ENCODE measurements around the gene DYNLT1.

Gene DYNLT1

DNA sequence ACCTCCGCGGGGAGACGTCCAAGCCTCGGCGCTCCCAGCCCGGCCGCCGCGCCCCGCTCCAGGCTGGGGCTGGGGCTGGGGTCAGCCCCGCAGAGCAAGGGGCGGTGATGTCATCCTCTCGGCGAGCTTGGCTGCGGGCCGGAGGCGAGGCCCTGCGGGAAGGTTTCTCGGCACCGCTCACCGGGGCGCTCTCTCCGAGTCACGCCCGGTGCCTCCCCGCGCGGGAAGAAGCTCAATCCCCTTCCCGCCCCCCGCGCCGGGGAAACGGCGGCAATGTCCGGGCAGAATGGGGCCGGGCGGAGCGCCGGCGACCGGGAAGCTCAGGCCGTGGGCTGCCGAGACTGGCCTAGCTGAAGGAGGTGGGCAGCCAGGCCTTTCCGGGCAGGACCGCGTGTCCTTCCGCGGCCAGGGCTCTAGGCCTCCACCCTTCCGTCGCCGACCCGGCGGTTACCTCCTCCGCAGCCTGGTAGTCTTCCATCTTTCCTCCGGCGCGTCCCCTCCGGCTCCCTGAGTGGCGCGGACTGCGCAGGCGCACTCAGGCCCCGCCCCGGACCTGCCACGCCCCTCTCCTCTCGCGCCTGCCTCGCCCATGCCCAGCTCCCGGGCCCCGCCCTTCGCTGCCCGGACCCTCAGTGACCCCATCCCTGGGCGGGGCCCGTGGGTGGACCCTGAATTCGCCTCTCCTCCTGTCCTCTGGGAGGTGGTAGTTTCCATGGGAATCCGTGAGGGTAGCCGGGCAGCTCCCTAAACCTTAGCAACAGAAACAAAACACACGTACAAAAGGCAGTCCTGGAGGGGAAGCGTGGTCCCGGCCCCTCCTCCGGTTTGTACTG is at the start of gene DYNLT1:
TSS of gene DYNLT1 (minus strand) at position 513 of the 833 bp plus-strand sequence. CDS start at position 478, 35 bp downstream.
- no peaks in the 10 kb centered on the region for H3K9me3 ChIP-seq
- peaks cover 29% of the 10 kb centered on the region for H3K36me3 ChIP-seq
- TF ChIP-seq, protein P1, sequence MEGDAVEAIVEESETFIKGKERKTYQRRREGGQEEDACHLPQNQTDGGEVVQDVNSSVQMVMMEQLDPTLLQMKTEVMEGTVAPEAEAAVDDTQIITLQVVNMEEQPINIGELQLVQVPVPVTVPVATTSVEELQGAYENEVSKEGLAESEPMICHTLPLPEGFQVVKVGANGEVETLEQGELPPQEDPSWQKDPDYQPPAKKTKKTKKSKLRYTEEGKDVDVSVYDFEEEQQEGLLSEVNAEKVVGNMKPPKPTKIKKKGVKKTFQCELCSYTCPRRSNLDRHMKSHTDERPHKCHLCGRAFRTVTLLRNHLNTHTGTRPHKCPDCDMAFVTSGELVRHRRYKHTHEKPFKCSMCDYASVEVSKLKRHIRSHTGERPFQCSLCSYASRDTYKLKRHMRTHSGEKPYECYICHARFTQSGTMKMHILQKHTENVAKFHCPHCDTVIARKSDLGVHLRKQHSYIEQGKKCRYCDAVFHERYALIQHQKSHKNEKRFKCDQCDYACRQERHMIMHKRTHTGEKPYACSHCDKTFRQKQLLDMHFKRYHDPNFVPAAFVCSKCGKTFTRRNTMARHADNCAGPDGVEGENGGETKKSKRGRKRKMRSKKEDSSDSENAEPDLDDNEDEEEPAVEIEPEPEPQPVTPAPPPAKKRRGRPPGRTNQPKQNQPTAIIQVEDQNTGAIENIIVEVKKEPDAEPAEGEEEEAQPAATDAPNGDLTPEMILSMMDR (IDR thresholded peaks at IDR 0.05): no peak
- H3K4me1 ChIP-seq (ENCODE audit: control insufficient read depth in 1 of 2, insufficient read depth in 1 of 2, low read depth in 1 of 2, low read length in 1 of 2): peaks cover 57 to 59% of the 10 kb centered on the region in 2 experiments
- peak within 1 kb of the TSS; percentile 83 to 93 for H3K4me3 ChIP-seq (ENCODE audit: low read depth in 1 of 2, low read length in 1 of 2)
- H3K27me3 ChIP-seq: no peaks in the 10 kb centered on the region
- peak within 1 kb of the TSS; percentile 90 for H3K27ac ChIP-seq

DNA sequence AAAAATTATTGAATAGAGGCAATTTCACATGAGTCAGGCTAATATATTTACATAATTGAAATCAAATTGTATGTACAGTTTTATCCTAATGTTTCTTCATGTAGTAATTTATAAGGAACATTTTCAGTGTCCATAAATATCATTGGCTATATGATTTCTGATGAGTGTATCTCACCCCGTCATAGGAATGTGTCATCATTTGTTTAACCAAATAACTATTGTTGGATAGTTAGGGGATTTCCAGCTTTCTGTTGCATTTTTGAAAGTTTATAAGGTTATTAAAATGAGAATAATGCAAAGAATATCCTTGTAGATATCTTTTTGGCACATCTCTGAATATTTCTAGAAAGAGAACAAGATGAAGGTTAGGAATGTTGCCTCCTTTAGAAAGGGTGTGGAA is 44.3 kb upstream of the DYNLT1 start:
- Histone ChIP-seq H3K36me3 (peaks cover 17% of the 10 kb centered on the region), H3K4me3 (ENCODE audit: low read depth in 1 of 2, low read length in 1 of 2) (no peak overlapping the region), H3K9me3 (no peaks in the 10 kb centered on the region), H3K4me1 (ENCODE audit: control insufficient read depth in 1 of 2, insufficient read depth in 1 of 2, low read depth in 1 of 2, low read length in 1 of 2) (peaks cover 68 to 71% of the 10 kb centered on the region in 2 experiments), H3K27me3 (no peaks in the 10 kb centered on the region), H3K27ac (peak overlapping the region; percentile 14)
- TF ChIP-seq, protein P1 (IDR thresholded peaks at IDR 0.05): no peak

DNA sequence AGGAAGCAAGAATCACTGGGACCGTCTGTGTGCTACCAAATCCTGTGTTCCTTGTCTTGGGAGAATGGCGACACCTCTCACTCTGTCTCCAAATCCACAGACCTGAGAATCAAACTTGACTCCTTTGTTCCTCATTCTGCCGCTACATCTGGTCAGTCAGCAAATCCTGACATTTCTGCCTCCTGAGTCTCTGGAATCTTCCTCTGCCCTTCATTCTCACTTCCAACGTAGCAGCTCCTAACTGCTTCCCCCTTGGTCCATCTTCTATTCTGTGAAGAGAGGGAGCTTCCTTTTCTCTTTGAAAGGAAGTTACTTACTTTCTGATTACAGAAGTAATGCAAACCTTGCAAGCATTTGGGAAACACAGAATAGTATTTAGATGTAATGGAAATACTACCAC is 43.0 kb upstream of the DYNLT1 start:
- no peaks in the 10 kb centered on the region for H3K9me3 ChIP-seq
- H3K27me3 ChIP-seq: no peaks in the 10 kb centered on the region
- H3K27ac ChIP-seq: peak overlapping the region; percentile 81
- peaks cover 68 to 71% of the 10 kb centered on the region in 2 experiments for H3K4me1 ChIP-seq (ENCODE audit: control insufficient read depth in 1 of 2, insufficient read depth in 1 of 2, low read depth in 1 of 2, low read length in 1 of 2)
- TF ChIP-seq, protein P1 (IDR thresholded peaks at IDR 0.05): no peak
- peaks cover 29% of the 10 kb centered on the region for H3K36me3 ChIP-seq
- H3K4me3 ChIP-seq (ENCODE audit: low read depth in 1 of 2, low read length in 1 of 2): peak overlapping the region; percentile 31 to 51

DNA sequence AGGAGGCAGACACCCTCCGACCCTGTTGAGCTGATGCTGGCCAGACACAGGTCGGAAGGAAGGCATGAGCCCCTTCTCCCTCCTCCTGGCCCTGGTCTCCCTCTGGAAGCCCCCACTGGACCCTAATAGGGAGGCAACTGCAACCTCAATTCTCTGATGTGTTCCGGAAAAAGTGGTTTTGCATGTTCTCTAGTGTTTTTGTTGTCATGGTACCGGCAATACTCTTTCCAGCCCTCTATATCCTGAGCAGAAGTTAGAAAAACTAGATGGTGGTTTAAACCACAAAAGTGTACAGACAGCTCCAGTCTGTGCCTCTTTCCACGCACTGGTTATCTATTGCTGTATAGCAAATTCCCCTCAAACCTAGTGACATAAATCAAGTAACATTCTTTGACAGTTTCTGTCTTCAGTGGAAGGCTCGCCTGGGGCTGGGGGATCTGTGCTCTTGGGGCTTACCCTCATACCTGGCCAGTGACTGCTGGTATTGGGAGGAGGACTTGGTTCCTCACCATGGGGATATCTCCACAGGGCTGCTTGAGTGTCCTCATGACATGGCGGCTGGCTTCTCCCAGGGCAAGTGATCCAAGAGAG is 42.3 kb upstream of the DYNLT1 start:
- H3K27me3 ChIP-seq: no peaks in the 10 kb centered on the region
- H3K4me3 ChIP-seq (ENCODE audit: low read depth in 1 of 2, low read length in 1 of 2): peak overlapping the region; percentile 31 to 51
- no peaks in the 10 kb centered on the region for H3K9me3 ChIP-seq
- H3K4me1 ChIP-seq (ENCODE audit: control insufficient read depth in 1 of 2, insufficient read depth in 1 of 2, low read depth in 1 of 2, low read length in 1 of 2): peaks cover 68 to 71% of the 10 kb centered on the region in 2 experiments
- H3K27ac ChIP-seq: peak overlapping the region; percentile 81
- TF ChIP-seq, protein P1 (IDR thresholded peaks at IDR 0.05): no peak
- H3K36me3 ChIP-seq: peaks cover 30% of the 10 kb centered on the region

DNA sequence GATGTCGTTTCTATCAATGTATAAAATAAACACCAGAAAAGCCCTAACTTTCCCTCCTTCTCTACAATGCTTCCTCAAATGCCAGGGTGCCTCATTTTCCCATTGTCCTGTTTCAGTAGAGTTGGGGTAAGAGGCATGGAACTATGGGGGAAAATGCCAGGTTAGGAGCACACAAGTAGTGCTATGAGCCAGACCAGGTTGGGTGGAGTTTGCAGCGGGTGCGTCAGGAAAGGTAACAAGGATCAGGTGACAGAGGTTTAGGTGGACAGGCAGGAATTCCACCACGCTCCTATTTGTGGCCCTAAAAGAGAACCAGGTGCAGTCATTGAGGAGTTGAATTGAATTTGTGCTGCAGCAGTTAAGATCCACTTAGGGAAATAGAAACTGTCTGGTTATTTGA is 41.8 kb upstream of the DYNLT1 start:
- Histone ChIP-seq H3K4me1 (ENCODE audit: control insufficient read depth in 1 of 2, insufficient read depth in 1 of 2, low read depth in 1 of 2, low read length in 1 of 2) (peaks cover 68 to 75% of the 10 kb centered on the region in 2 experiments), H3K36me3 (peaks cover 30% of the 10 kb centered on the region), H3K27me3 (no peaks in the 10 kb centered on the region), H3K9me3 (no peaks in the 10 kb centered on the region), H3K27ac (peak overlapping the region; percentile 81), H3K4me3 (ENCODE audit: low read depth in 1 of 2, low read length in 1 of 2) (peak overlapping the region; percentile 31 to 51)
- TF ChIP-seq, protein P1 (IDR thresholded peaks at IDR 0.05): no peak

Measured in neutrophil (primary cell).